A549 treated with dexamethasone at 1 μM for 4 hours (cell line): ENCODE measurements around the gene BBS10. TPM values are rescaled to one million over a fixed set of nuclear protein-coding genes. Genes with fewer than 3 reads are reported as not detected.

Experiments
- total RNA-seq: library from RNA; stranded (reverse); fragments of 200-300 nt; extraction: Qiagen RNA extraction; gene quantifications from 5 replicates; pipeline ENCODE4 v1.2.3, GENCODE V29; 2022

The BBS10 gene
- total RNA-seq = 4.3 to 6.1 TPM (median 5.2 TPM) in 5 replicates

DNA sequence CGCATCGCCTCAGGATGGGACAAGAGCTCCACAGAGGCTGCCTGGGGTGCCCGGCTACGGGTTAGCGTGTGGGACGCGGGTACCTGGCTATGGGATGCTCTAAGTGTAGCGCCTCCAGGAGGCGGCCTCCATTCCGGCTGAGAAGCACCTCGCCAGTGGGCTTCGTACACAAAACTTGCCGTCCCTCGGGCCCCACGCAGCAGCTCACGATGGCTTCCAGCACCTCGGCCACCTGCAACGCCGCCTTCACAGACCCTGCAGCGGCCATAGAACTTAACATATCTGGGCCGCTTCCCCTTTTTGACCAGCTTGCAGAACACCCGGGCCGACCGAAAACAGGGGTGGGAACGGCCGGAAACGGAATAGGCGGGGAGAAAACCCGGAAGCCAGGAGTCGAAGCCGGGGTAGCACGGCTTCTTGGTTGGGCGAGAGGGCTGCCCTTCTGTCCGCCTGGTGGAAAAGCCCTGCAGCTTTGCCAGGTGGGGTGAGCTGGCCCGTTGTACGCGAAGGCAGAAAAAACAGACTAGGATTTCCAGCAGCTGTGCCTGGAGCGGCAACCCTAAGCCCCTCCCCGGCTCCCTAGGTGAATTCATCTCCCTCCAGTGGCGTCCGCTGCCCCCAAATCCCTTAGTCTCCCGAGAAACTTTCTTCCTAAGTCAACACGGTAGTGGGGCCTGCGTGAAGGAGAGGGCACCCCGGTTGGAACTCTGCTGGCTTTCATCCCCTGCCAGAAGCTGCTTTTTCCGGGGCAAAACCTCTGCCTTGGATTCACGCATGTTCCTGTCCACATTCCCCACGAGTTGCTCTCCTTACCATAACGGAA is at the start of gene BBS10:
Gene BBS10 (minus strand): TSS at position 337 of the 823 bp plus-strand sequence. CDS start 57 bp downstream, at position 280.

Other genes with a start within 250 kb of the BBS10 start
- 11.5 to 26.5 TPM (median 23.4 TPM) in 5 replicates for gene OSBPL8, start 211.4 kb upstream of the BBS10 start, total RNA-seq